ENCODE data around the gene PPP2R2C. TPM values are rescaled to one million over a fixed set of nuclear protein-coding genes. Genes with fewer than 3 reads are reported as not detected.

The PPP2R2C gene
- total RNA-seq: under 1 TPM in 2 of 6 experiments, not detected in 4; 0.12 to 0.27 TPM
- long read RNA-seq: 0 reads

DNA sequence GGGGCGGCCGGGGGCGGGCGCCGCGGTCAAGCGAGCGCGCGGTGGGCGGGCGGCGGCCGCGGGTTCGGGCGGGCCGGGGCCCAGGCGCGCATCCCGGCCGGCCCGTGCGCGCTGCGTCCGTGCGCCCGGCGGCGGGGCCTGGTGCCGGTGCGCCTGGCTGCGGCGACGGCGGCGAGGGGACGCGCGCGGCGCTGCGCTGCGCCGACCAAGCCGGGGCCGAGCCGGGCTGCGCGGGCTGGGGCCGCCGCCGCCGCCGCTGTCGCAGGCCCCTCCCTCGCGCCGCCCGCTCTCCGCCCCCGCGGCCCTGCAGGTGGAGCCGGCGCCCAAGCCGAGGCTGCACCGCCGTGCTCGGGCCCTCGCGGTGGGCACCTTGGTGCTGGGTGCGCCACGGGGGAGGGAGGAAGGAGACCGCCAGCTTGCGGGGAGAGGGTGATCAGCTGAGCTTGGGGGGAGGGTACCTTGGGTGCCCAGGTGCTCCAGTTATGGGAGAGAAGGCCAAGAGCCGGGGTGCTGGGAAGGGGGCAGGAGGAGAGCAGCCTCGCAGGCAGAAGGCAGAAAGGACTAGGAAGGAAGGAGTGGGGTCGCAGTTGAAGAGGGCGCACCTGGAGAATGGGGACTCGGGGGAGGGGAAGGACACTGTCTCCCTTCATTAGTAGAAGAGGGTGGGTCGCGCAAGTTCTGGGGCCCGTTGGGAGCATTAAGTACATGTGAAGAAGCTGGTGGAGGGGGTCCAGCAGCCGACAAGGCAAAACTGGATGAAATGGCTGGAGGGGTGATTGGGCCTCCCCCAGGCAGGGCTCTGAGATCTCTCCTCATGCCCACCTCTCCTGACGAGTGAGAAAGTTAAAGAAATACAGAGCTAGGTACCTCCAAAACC, at the start of gene PPP2R2C:
Gene PPP2R2C, minus strand, starts transcription at position 228 of the 877 bp plus-strand sequence. CDS start 385 bp downstream, outside the sequence.
- ATAC-seq (peak in 3 of 4 donors; percentile 26 to 57 (median 38)), DNase-seq (peak in 1 of 3 donors; percentile 29)
- Histone ChIP-seq H3K36me3 (no peaks in the 10 kb centered on the region), H3K9me3 (no peaks in the 10 kb centered on the region), H3K27ac (no peak within 1 kb of the TSS), H3K4me3 (no peak within 1 kb of the TSS), H3K4me1 (peaks cover 0 to 12% (median 0%) of the 10 kb centered on the region in 4 donors), H3K27me3 (peaks cover 0 to 8% of the 10 kb centered on the region in 2 donors)
- TF ChIP-seq, protein P1, sequence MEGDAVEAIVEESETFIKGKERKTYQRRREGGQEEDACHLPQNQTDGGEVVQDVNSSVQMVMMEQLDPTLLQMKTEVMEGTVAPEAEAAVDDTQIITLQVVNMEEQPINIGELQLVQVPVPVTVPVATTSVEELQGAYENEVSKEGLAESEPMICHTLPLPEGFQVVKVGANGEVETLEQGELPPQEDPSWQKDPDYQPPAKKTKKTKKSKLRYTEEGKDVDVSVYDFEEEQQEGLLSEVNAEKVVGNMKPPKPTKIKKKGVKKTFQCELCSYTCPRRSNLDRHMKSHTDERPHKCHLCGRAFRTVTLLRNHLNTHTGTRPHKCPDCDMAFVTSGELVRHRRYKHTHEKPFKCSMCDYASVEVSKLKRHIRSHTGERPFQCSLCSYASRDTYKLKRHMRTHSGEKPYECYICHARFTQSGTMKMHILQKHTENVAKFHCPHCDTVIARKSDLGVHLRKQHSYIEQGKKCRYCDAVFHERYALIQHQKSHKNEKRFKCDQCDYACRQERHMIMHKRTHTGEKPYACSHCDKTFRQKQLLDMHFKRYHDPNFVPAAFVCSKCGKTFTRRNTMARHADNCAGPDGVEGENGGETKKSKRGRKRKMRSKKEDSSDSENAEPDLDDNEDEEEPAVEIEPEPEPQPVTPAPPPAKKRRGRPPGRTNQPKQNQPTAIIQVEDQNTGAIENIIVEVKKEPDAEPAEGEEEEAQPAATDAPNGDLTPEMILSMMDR (IDR thresholded peaks at IDR 0.05): no peak
- TF ChIP-seq POLR2A (IDR thresholded peaks at IDR 0.05): no peak
- 9% methylated on average over 14 of the region's 86 CpGs for WGBS (ENCODE audit: insufficient coverage, low coverage, low lambda C conversion rate, missing lambda C conversion rate)
- intact Hi-C loops (cut with DNase I): no loop called here

DNA sequence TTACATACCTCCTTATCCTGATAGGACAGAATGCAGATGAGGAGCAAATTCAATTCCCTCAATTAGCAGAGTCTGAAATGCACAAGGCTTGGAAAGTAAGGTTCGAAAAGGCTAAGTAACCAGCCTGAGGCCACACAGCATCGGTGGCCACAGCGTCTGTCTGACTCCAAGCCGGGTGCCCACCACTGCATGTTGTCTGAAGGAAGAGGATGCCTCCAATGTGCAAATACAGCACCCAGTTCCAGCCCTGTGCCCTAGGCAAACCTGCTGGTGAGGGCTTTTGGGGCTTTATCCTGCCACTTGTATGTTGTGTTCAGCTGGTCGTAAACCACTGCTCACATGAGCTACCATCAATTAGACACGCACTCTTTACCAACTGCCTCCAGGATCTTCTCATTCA, 48.6 kb upstream of the PPP2R2C start:
- Histone ChIP-seq H3K27ac (no peak overlapping the region), H3K9me3 (no peaks in the 10 kb centered on the region), H3K36me3 (no peaks in the 10 kb centered on the region), H3K27me3 (no peaks in the 10 kb centered on the region), H3K4me1 (no peaks in the 10 kb centered on the region), H3K4me3 (no peak overlapping the region)
- intact Hi-C loops (cut with DNase I): no loop called here
- TF ChIP-seq, protein P1 (IDR thresholded peaks at IDR 0.05): no peak
- no peak for TF ChIP-seq POLR2A (IDR thresholded peaks at IDR 0.05)
- no peak for ATAC-seq
- no peak for DNase-seq
- WGBS (ENCODE audit: insufficient coverage, low coverage, low lambda C conversion rate, missing lambda C conversion rate): 33% methylated on average over 1 of the region's 6 CpGs

DNA sequence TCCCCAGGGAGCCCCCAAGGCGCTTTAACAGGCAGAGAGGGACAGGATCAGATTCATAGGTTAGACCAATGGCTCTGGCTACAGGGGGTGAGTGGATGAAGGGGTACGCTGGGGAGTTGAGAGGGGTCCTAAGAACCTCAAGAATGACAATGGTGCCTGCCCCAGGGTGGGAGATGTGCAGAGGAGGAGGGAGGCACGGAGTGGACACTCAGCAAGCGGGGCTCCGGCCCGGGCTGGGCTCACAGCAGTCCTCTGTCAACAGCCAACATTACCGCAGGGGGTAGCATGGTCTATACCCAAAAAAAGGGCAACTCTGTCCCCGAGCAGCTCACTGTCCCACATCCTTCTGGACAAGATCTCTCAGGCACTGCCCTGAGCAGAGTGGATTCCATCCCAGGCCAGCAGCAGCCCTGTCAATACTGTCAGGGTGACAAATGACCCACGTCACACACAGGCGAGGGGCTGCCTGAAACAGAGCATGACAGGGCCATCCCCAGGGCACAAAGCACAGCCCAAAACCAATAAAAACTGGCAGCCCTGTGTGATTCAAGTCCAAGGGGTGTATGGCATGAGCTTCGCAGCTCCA, 47.7 kb upstream of the PPP2R2C start:
- Histone ChIP-seq H3K27ac (no peak overlapping the region), H3K4me1 (no peaks in the 10 kb centered on the region), H3K4me3 (no peak overlapping the region), H3K27me3 (no peaks in the 10 kb centered on the region), H3K9me3 (no peaks in the 10 kb centered on the region), H3K36me3 (no peaks in the 10 kb centered on the region)
- 46% methylated on average over 8 of the region's 11 CpGs for WGBS (ENCODE audit: insufficient coverage, low coverage, low lambda C conversion rate, missing lambda C conversion rate)
- no peak for DNase-seq
- intact Hi-C loops (cut with DNase I): no loop called here
- ATAC-seq: peak in 1 of 4 donors; percentile 24
- TF ChIP-seq, protein P1 (IDR thresholded peaks at IDR 0.05): no peak
- no peak for TF ChIP-seq POLR2A (IDR thresholded peaks at IDR 0.05)

DNA sequence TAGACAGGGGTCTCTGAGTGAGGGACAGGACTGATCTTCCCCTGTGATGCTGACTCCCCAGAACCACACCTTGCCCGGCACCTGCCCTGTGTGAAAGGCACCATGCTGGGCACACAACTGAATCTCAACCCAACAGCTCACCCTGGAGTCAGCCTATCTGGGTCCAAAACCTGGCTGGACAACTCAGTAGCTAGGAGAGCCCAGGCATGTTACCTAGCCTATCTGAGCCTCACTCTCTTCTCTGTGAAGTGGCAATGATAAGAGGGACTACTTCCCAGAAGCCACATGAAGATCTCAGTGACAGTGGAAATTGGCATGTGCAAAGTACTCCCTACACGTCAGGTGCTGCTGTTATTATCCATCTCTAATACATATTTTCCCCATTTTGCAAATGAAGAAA, 44.8 kb upstream of the PPP2R2C start:
- ATAC-seq (no peak), DNase-seq (no peak)
- Histone ChIP-seq H3K4me1 (no peaks in the 10 kb centered on the region), H3K27ac (no peak overlapping the region), H3K27me3 (no peaks in the 10 kb centered on the region), H3K36me3 (no peaks in the 10 kb centered on the region), H3K9me3 (no peaks in the 10 kb centered on the region), H3K4me3 (no peak overlapping the region)
- 30% methylated on average over 1 of the region's 2 CpGs for WGBS (ENCODE audit: insufficient coverage, low coverage, low lambda C conversion rate, missing lambda C conversion rate)
- TF ChIP-seq POLR2A (IDR thresholded peaks at IDR 0.05): no peak
- TF ChIP-seq, protein P1 (IDR thresholded peaks at IDR 0.05): no peak
- intact Hi-C loops (cut with DNase I): no loop called here

Measured in right lobe of liver (tissue), 6 donors.